KBM-7 (cell line): Measurements from ENCODE around the gene TICAM2.

ENCODE experiments used
- DNase-seq: peaks from one replicate; pipeline ENCODE4 v3.0.0-alpha.2; 2015
- in situ Hi-C: fragments of 300-500 bp; cut with MboI; formaldehyde crosslinking; loops from 2 replicates; pipeline ENCODE4 v1.14.3; 2020; ENCODE audit warnings: low sequenced_read_pairs, low pct_unique_long_range_greater_than_20kb, mixed read lengths

Gene TICAM2

DNA sequence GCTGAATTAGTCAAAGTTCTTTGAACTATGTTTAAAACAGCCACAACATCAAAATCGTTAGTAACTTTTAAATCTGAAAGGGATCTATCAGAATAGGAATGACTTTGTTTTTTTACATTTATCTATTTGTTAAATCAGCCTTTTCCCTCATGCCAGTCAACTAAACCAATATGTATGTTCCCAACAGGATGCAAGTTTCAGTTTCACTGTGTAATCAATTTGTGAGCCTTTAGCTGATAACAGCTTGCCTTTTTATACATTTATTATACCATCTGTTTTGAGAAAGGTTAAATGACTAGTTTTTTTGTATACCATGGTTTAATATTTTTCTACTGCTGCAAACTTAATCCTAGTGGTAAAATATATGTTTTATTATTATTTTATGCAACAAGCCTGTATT lies 14.6 kb upstream of the TICAM2 start:
- DNase-seq = no peak
- in situ Hi-C loops = no loop called here

- DNase-seq = no peak
- in situ Hi-C loops = no loop called here
Observed at GRCh38 chr5:115616472-115616871, 14.2 kb upstream of the TICAM2 start.

DNA sequence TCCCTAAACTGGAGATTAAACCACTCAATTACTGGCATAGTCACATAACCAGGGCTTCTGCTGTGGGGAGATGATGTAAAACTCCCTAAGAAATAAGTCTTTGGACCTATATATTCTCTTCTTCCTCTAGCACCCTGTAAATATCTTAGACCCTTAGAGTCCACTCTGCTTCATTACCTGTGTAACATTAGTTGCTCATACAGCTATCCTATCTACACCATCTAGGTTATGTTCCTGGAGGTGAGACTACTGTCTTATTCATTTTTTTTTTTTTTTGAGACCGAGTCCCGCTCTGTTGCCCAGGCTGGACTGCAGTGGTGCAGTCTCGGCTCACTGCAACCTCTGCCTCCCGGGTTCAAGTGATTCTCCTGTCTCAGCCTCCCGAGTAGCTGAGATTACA lies 9.6 kb upstream of the TICAM2 start:
- no peak for DNase-seq
- in situ Hi-C loops = no loop called here

DNA sequence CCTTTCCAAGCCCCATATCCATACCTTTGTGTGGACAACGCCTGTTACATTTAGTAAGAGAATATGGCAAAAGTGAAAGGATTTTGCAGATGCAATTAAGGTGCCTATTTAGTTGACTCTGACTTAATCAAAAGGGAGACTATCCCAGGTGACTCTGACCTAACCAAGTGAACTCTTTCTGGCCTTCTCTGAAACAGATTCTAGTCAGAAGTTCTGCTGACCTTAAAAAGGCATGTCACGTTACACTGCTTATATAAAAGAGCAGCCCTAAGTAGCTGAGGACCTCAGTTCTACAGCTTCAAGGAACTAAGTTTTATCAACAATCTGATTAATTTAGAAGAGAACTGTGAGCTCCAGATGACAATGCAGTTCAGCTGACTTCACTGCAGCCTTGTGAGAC lies 5.7 kb upstream of the TICAM2 start:
- DNase-seq = no peak
- in situ Hi-C loops = no loop called here

- in situ Hi-C loops = no loop called here
- DNase-seq = no peak
Observed at GRCh38 chr5:115605436-115605835, 3.2 kb upstream of the TICAM2 start.

DNA sequence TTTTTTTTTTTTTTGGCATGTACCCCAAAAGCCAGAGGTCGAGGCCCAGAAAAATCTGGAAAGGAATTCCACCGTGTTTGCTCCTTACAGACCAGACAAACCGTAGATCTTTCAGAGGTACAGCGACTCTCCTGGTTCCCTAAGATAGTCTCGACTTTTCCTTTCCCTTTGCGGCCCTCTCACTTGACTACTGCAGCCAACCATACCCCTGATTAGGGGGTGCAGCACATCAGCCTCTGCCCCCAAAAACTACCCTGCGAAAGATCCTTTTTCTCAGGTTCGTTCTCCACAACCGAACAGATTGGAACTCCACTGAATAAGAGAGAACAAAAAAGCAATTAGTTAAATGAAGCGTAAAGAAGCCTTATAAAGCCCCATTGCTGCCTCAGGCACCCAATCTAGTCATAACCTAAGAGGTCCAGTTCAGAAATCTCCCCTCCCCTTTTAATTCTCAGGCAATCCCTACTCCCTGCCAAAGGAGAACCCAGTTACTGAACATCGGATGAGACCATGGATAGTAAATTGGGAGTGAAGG lies 379 bp upstream of the TICAM2 start:
- in situ Hi-C loops = no loop called here

DNA sequence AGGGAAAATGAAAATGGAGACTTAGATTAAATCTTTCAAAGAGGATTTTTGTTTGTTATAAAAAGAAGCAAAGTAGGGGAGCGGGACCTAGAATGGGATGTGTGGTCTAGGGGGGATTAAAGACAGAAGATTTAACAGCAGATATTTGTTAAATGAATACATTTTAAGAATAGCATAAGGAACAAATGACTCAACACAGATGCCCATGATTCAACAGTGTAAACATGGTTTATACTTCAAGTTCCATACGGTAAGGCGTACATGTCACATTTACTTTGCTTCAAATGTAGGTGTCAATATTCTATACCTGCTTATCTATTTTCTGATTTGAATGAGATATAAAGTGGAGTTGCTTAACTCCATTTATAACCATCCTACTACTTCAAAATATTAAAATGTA lies 1.5 kb downstream of the TICAM2 start:
- in situ Hi-C loops = no loop called here
- DNase-seq = no peak

More for the DNA sequence above, 379 bp upstream of the TICAM2 start:
- DNase-seq = no peak

GRCh38 chr5:115599924-115600323 lies 2.4 kb downstream of the TICAM2 start:
- in situ Hi-C loops = loop anchor here (25.0 kb wide), 1 partner anchor 513 kb away; no protein-coding TSS in a partner anchor
- DNase-seq = no peak

- in situ Hi-C loops = loop anchor here (25.0 kb wide), 1 partner anchor 512 kb away; no protein-coding TSS in a partner anchor
Observed at GRCh38 chr5:115599502-115599901, 2.8 kb downstream of the TICAM2 start.

GRCh38 chr5:115594128-115595047 lies 7.9 kb downstream of the TICAM2 start:
- no peak for DNase-seq
- in situ Hi-C loops = loop anchor here (25.0 kb wide), 1 partner anchor 507 kb away; no protein-coding TSS in a partner anchor

More at GRCh38 chr5:115599502-115599901, 2.8 kb downstream of the TICAM2 start:
- peak; percentile 41 for DNase-seq

DNA sequence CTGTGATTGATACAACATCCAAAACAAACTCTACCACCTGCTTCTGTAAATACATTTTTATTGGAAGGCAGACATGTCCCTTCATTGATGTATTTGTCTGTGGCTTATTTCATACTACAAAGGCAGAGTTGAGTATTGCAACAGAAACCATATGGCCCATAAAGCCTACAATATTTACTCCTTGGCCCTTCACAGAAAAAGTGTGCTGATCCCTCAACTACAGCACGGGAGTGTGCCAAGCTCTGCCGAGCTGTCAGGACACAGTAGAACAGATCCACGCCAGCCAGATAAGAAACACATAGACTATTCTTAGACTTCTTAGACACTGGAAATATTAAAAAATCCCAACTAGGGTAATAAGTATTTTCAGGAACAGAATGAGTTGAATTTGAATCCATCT lies 13.2 kb downstream of the TICAM2 start:
- in situ Hi-C loops = loop anchor here (25.0 kb wide), 1 partner anchor 502 kb away; no protein-coding TSS in a partner anchor
- DNase-seq = no peak

GRCh38 chr5:115588640-115589039 lies 13.6 kb downstream of the TICAM2 start:
- no peak for DNase-seq
- in situ Hi-C loops = loop anchor here (25.0 kb wide), 1 partner anchor 501 kb away; no protein-coding TSS in a partner anchor

GRCh38 chr5:115586525-115587146 lies 15.6 kb downstream of the TICAM2 start:
- peak; percentile 36 for DNase-seq
- in situ Hi-C loops = loop anchor here (25.0 kb wide), 1 partner anchor 499 kb away; no protein-coding TSS in a partner anchor

DNA sequence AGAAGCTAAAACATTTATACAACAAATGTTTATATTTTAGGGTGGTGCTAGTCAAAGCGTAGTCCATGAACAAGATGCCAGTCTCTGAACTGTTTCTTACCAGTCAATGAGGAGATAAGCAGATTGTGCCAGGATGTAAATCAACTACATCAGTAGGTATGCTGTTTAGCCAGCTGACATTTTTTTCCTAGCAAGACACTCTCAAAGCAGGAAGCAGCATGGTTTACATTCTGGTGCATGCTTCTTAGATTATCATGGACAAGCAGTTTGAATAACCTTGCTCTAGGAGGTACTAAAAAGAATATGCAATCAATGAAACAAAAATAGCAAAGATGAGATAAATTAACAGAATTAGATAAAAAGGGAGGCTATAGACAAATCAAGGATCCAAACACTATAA lies 17.0 kb downstream of the TICAM2 start:
- no peak for DNase-seq
- in situ Hi-C loops = loop anchor here (25.0 kb wide), 1 partner anchor 498 kb away; no protein-coding TSS in a partner anchor

DNA sequence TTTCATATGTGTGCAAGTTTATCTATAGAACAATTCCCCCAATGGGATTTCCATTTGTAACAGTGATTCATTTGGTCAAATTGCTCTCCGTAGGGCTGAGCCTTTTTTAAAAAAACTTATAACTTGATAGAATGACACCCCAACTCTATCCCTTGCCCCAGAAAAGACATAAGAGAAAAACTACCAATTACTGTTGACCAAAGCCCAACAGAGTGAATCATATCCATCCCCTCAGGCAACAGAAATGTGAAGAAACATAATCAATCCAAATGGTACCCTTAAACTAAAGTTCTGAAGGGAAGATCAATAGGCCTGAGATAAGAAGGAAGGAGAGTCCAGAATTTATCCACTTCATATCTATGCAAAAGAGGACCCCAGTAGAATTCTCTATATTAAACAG lies 17.8 kb downstream of the TICAM2 start:
- in situ Hi-C loops = loop anchor here (25.0 kb wide), 1 partner anchor 497 kb away; no protein-coding TSS in a partner anchor
- DNase-seq = no peak

DNA sequence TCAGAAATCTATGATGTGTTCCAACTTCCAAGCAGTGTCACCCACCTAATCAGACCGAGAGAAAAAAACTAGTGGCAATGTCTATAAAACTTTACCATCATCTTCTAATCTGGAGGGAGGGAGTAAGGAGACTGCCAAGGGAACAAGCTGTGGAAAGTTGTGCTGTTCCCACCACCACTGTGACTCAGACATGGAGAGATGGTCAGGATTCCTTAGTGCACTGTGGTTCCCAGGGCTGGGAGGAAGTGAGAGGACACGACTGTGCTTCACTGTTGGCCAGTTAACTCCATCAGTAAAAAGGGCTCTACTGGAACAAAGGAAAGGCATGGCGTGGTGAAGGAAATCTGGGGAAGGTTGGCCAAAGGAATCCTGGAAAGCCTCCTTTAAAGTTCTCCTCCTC lies 18.8 kb downstream of the TICAM2 start:
- in situ Hi-C loops = loop anchor here (25.0 kb wide), 1 partner anchor 496 kb away; no protein-coding TSS in a partner anchor
- no peak for DNase-seq

GRCh38 chr5:115580941-115581340 lies 21.3 kb downstream of the TICAM2 start:
- in situ Hi-C loops = loop anchor here (25.0 kb wide), 1 partner anchor 494 kb away; no protein-coding TSS in a partner anchor
- DNase-seq = no peak

GRCh38 chr5:115579747-115580173 lies 22.5 kb downstream of the TICAM2 start:
- in situ Hi-C loops = loop anchor here (25.0 kb wide), 1 partner anchor 492 kb away; no protein-coding TSS in a partner anchor
- no peak for DNase-seq

DNA sequence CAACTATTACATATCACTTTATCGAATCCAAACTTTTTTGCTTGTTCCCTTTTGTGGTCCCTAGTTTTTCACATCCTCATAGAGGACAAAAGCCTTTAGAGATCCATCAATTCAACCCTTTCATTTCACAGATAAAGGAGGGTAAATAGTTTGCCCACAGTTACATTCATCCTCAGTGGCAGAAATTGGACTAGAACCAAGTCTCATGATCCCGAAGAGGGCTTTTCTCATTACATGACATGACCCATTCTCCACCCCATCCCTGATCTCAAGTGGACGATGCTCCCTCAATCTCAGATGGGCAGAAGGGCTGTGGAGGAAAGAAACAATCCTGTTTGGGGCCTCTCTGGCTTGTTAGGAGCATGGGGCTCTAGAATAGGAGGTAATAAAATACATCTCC lies 23.1 kb downstream of the TICAM2 start:
- no peak for DNase-seq

More for the DNA sequence above, 23.1 kb downstream of the TICAM2 start:
- in situ Hi-C loops = loop anchor here (25.0 kb wide), 1 partner anchor 492 kb away; no protein-coding TSS in a partner anchor
